HG03159 (cell line): ENCODE data around the gene GPR17.

Source experiments
- ATAC-seq: cut with Tn5 transposase; IDR thresholded peaks from one replicate; pipeline ENCODE4 v1.9.1; 2021; ENCODE audit warnings: mild to moderate bottlenecking, moderate library complexity; ENCODE audit not compliant: unreplicated experiment

The GPR17 gene

GRCh38 chr2:127645395-127646291, at the start of gene GPR17:
Gene GPR17 (plus strand): TSS chr2:127646153. CDS start chr2:127650736, 4,583 bp downstream.
- ATAC-seq: no peak

- no peak for ATAC-seq
Measured at GRCh38 chr2:127596311-127597045, 49.5 kb upstream of the GPR17 start.

- ATAC-seq: no peak
Measured at GRCh38 chr2:127597046-127597983, 48.6 kb upstream of the GPR17 start.

- ATAC-seq: no peak
Measured at GRCh38 chr2:127597984-127598380, 48.0 kb upstream of the GPR17 start.

GRCh38 chr2:127598711-127599110, 47.2 kb upstream of the GPR17 start:
- no peak for ATAC-seq

GRCh38 chr2:127599211-127599610, 46.7 kb upstream of the GPR17 start:
- ATAC-seq: no peak

- ATAC-seq: no peak
Measured at GRCh38 chr2:127604986-127605385, 41.0 kb upstream of the GPR17 start.

- no peak for ATAC-seq
Measured at GRCh38 chr2:127605691-127606263, 40.2 kb upstream of the GPR17 start.

- ATAC-seq: no peak
Measured at GRCh38 chr2:127606625-127607398, 39.1 kb upstream of the GPR17 start.

- ATAC-seq: no peak
Measured at GRCh38 chr2:127607399-127607908, 38.5 kb upstream of the GPR17 start.

- ATAC-seq: no peak
Measured at GRCh38 chr2:127608061-127609030, 37.6 kb upstream of the GPR17 start.

- ATAC-seq: no peak
Measured at GRCh38 chr2:127609031-127609751, 36.8 kb upstream of the GPR17 start.

GRCh38 chr2:127609818-127610217, 36.1 kb upstream of the GPR17 start:
- no peak for ATAC-seq

- no peak for ATAC-seq
Measured at GRCh38 chr2:127610561-127610960, 35.4 kb upstream of the GPR17 start.

- ATAC-seq: no peak
Measured at GRCh38 chr2:127611076-127611925, 34.7 kb upstream of the GPR17 start.

- no peak for ATAC-seq
Measured at GRCh38 chr2:127612111-127612822, 33.7 kb upstream of the GPR17 start.
